ENCODE results near the gene ZNF570. TPM values are rescaled to one million over a fixed set of nuclear protein-coding genes. Genes with fewer than 3 reads are reported as not detected.

Gene ZNF570
- polyA plus RNA-seq (2012; ENCODE audit: insufficient read depth, insufficient read length): 2.8 TPM

GRCh38 chr19:37468961-37469777, at the start of gene ZNF570:
ZNF570 (plus strand) TSS chr19:37469356; CDS start chr19:37470355, 999 bp downstream.
- DNase-seq (ENCODE audit: low read depth, low spot score): peak; percentile 89
- H3K4me3 ChIP-seq (ENCODE audit: low read length): peak within 1 kb of the TSS; percentile 78

- DNase-seq (ENCODE audit: low read depth, low spot score): no peak
- no peak overlapping the region for H3K4me3 ChIP-seq (ENCODE audit: low read length)
Observed at GRCh38 chr19:37452500-37453245, 16.5 kb upstream of the ZNF570 start.

- peak overlapping the region; percentile 81 for H3K4me3 ChIP-seq (ENCODE audit: low read length)
- no peak for DNase-seq (ENCODE audit: low read depth, low spot score)
Observed at GRCh38 chr19:37466277-37466797, 2.8 kb upstream of the ZNF570 start.

- DNase-seq (ENCODE audit: low read depth, low spot score): peak; percentile 95
- H3K4me3 ChIP-seq (ENCODE audit: low read length): peak within 1 kb of the TSS; percentile 81
Observed at GRCh38 chr19:37466798-37467607, 2.2 kb upstream of the ZNF570 start, which contains the start of gene ZNF569. ZNF569 (minus strand) TSS chr19:37467444; CDS start chr19:37444921, 22,523 bp downstream.

GRCh38 chr19:37467608-37468090, 1.5 kb upstream of the ZNF570 start:
- H3K4me3 ChIP-seq (ENCODE audit: low read length): peak overlapping the region; percentile 81
- DNase-seq (ENCODE audit: low read depth, low spot score): no peak

- DNase-seq (ENCODE audit: low read depth, low spot score): no peak
Observed at GRCh38 chr19:37470216-37470615, 1.1 kb downstream of the ZNF570 start.

GRCh38 chr19:37472165-37472564, 3.0 kb downstream of the ZNF570 start:
- H3K4me3 ChIP-seq (ENCODE audit: low read length): no peak overlapping the region
- DNase-seq (ENCODE audit: low read depth, low spot score): no peak

More at GRCh38 chr19:37470216-37470615, 1.1 kb downstream of the ZNF570 start:
- peak overlapping the region; percentile 78 for H3K4me3 ChIP-seq (ENCODE audit: low read length)

GRCh38 chr19:37484406-37485168, 15.4 kb downstream of the ZNF570 start:
- no peak overlapping the region for H3K4me3 ChIP-seq (ENCODE audit: low read length)
- DNase-seq (ENCODE audit: low read depth, low spot score): no peak

- no peak overlapping the region for H3K4me3 ChIP-seq (ENCODE audit: low read length)
- no peak for DNase-seq (ENCODE audit: low read depth, low spot score)
Observed at GRCh38 chr19:37492213-37492612, 23.1 kb downstream of the ZNF570 start.

- no peak for DNase-seq (ENCODE audit: low read depth, low spot score)
- H3K4me3 ChIP-seq (ENCODE audit: low read length): no peak overlapping the region
Observed at GRCh38 chr19:37505958-37506386, 36.8 kb downstream of the ZNF570 start.

- no peak within 1 kb of the TSS for H3K4me3 ChIP-seq (ENCODE audit: low read length)
Observed at GRCh38 chr19:37506387-37507166, 37.4 kb downstream of the ZNF570 start, which contains the start of gene ZNF793. ZNF793 (plus strand) TSS chr19:37506939; CDS start chr19:37523440, 16,501 bp downstream.

GRCh38 chr19:37507167-37507464, 38.0 kb downstream of the ZNF570 start:
- DNase-seq (ENCODE audit: low read depth, low spot score): no peak
- H3K4me3 ChIP-seq (ENCODE audit: low read length): no peak overlapping the region

More at GRCh38 chr19:37506387-37507166, 37.4 kb downstream of the ZNF570 start, which contains the start of gene ZNF793:
- DNase-seq (ENCODE audit: low read depth, low spot score): no peak

- no peak overlapping the region for H3K4me3 ChIP-seq (ENCODE audit: low read length)
- DNase-seq (ENCODE audit: low read depth, low spot score): no peak
Observed at GRCh38 chr19:37511186-37511585, 42.0 kb downstream of the ZNF570 start.

- no peak overlapping the region for H3K4me3 ChIP-seq (ENCODE audit: low read length)
- no peak for DNase-seq (ENCODE audit: low read depth, low spot score)
Observed at GRCh38 chr19:37511821-37512220, 42.7 kb downstream of the ZNF570 start.

- DNase-seq (ENCODE audit: low read depth, low spot score): peak; percentile 4
- no peak overlapping the region for H3K4me3 ChIP-seq (ENCODE audit: low read length)
Observed at GRCh38 chr19:37513397-37513796, 44.2 kb downstream of the ZNF570 start.

- no peak for DNase-seq (ENCODE audit: low read depth, low spot score)
- H3K4me3 ChIP-seq (ENCODE audit: low read length): no peak overlapping the region
Observed at GRCh38 chr19:37519890-37520289, 50.7 kb downstream of the ZNF570 start.

GRCh38 chr19:37537391-37537947, 68.3 kb downstream of the ZNF570 start:
- DNase-seq (ENCODE audit: low read depth, low spot score): no peak
- H3K4me3 ChIP-seq (ENCODE audit: low read length): no peak overlapping the region
